Bronchial epithelial cell (primary cell): Measurements from ENCODE around the gene RAB3D. TPM values are rescaled to one million over a fixed set of nuclear protein-coding genes. Genes with fewer than 3 reads are reported as not detected.

Source experiments
- DNase-seq: peaks from one replicate; pipeline ENCODE4 v3.0.0-alpha.2; 2010; ENCODE audit warnings: low read depth
- FAIRE-seq: peaks from 2 replicates; lab custom pipeline; 2011; peaks lifted over from hg19 to GRCh38; lab: Jason Lieb, UNC
- H3K27me3 ChIP-seq: 2 replicates; pipeline ENCODE4 v1.5.1; 2011; ENCODE audit warnings: low read length; ENCODE audit not compliant: control insufficient read depth, insufficient read depth
- H3K36me3 ChIP-seq: 2 replicates; pipeline ENCODE4 v1.5.1; 2011; ENCODE audit warnings: low read length; ENCODE audit not compliant: control insufficient read depth, insufficient read depth
- H3K4me3 ChIP-seq: 2 replicates; pipeline ENCODE4 v1.5.1; 2011; ENCODE audit warnings: mild to moderate bottlenecking, low read depth, low read length, control low read depth
- total RNA-seq: library from RNA; depleted of rRNA; stranded (reverse); fragments of >200 nt; gene quantifications from 2 replicates; pipeline ENCODE4 v1.2.1, GENCODE V29; 2014
- TF ChIP-seq, protein P1 (sequence below): IDR thresholded peaks from 2 replicates; pipeline ENCODE4 v1.5.1; 2011; ENCODE audit warnings: mild to moderate bottlenecking, moderate library complexity, low read length, control low read depth, inconsistent platforms; ENCODE audit not compliant: insufficient read depth, severe bottlenecking

The RAB3D gene
- total RNA-seq, 1 donor from 2014 or later = 37.4 TPM

- DNase-seq (no peak), FAIRE-seq (no peak)
- Histone ChIP-seq H3K36me3 (no peaks in the 10 kb centered on the region), H3K4me3 (no peak overlapping the region), H3K27me3 (no peaks in the 10 kb centered on the region)
- TF ChIP-seq, protein P1, sequence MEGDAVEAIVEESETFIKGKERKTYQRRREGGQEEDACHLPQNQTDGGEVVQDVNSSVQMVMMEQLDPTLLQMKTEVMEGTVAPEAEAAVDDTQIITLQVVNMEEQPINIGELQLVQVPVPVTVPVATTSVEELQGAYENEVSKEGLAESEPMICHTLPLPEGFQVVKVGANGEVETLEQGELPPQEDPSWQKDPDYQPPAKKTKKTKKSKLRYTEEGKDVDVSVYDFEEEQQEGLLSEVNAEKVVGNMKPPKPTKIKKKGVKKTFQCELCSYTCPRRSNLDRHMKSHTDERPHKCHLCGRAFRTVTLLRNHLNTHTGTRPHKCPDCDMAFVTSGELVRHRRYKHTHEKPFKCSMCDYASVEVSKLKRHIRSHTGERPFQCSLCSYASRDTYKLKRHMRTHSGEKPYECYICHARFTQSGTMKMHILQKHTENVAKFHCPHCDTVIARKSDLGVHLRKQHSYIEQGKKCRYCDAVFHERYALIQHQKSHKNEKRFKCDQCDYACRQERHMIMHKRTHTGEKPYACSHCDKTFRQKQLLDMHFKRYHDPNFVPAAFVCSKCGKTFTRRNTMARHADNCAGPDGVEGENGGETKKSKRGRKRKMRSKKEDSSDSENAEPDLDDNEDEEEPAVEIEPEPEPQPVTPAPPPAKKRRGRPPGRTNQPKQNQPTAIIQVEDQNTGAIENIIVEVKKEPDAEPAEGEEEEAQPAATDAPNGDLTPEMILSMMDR = no peak
These were observed 49.2 kb downstream of the RAB3D start for GRCh38 chr19:11290256-11290655.

DNA sequence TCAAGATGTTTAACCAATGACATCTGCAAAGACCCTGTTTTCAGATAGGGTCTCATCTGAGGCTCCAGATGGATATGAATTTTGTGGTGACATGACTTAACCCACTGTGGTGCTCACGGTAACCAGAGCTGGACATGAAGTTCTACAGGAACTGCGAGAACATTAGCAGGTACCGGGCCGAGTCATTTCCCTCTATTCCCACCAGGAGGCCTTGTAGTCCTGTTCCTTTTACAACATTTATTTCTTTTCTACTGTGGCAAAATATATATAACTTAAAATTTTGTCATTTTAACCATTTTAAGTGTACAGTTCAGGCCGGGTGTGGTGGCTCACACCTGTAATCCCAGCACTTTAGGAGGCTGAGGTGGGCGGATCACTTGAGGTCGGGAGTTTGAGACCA, 51.1 kb downstream of the RAB3D start:
- Histone ChIP-seq H3K36me3 (no peaks in the 10 kb centered on the region), H3K4me3 (no peak overlapping the region), H3K27me3 (no peaks in the 10 kb centered on the region)
- FAIRE-seq (no peak), DNase-seq (peak; percentile 16)
- TF ChIP-seq, protein P1 = peak; percentile 56

DNA sequence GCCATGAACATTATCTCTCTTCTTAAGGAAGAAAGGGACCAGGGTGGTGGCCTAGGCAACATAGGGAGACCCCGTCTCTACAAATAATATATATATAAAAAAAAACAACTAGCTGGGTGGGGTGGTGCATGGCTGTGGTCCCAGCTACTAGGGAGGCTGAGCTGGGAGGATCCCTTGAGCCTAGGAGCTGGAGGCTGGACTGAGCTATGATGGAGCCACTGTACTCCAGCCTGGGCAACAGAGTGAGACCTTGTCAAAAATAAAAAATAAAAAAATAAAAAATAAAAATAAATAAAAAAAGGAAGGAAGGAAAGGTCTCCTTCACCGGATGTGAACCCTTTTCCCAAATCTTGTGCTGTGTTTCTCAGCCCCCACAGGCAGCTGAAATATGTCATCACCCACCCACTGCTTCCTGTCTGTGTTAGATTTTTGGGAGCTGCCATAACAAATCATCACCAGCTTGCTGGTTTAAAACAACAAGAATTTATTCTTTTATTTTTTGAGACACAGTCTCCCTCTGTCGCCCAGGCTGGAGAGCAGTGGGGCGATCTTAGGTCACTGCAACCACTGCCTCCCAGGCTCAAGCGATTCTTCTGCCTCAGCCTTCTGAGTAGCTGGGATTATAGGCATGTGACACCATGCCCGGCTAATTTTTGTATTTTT, 53.0 kb downstream of the RAB3D start:
- FAIRE-seq (no peak), DNase-seq (peak; percentile 23)
- TF ChIP-seq, protein P1 = no peak
- H3K4me3 ChIP-seq = no peak overlapping the region
- H3K36me3 ChIP-seq = no peaks in the 10 kb centered on the region
- H3K27me3 ChIP-seq = no peaks in the 10 kb centered on the region

DNA sequence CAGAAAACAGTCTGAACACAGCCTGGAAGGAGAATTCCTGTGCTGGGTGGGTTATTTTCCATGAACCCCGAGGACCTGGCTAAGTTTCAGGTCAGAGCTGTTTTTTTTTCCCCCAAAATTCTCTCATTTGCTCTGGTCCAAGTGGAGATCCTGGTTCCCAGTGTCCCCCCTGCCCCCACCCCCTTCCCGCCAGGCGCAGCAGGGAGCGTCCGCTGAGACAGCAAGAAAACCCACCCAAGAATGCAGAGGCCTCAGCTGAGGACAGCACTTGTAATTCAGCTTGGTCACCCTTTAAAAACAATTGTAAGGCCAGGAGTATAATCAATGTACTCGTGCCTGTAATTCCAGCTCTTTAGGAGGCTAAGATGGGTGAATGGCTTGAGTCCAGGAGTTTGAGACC, 54.9 kb downstream of the RAB3D start:
- no peaks in the 10 kb centered on the region for H3K27me3 ChIP-seq
- no peak for FAIRE-seq

DNA sequence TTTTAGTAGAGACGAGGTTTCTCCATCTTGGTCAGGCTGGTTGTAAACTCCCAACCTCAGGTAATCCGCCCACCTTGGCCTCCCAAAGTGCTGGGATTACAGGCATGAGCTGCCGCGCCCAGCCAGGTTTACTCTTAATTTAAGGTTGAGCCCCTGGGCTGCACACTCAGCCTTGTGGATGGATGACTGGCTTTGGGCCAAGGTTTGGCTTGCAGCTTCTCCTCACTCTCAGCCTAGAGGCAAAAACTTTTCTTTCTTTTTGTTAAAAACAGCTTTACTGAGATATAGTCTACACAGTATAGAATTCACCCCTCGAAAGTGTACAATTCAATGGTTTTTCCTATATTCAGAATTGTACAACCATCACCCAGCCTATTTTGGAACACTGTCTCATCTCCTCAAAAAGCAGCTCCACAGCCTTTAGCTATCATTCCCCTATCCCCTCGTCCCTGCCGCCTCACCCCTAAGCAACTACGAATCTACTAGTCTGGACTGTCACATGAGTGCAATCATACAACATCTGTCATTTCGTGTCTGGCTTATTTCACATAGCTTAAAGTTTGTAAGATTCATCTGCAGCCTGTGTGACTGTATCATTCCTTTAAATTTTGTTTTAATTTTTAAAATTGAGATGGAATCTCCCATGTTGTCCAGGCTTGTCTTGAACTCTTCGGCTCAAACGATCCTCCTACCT, 58.0 kb downstream of the RAB3D start:
- TF ChIP-seq, protein P1 = no peak
- DNase-seq (peak; percentile 50), FAIRE-seq (no peak)
- Histone ChIP-seq H3K27me3 (no peaks in the 10 kb centered on the region), H3K4me3 (no peak overlapping the region), H3K36me3 (no peaks in the 10 kb centered on the region)

More for the DNA sequence above, 54.9 kb downstream of the RAB3D start:
- Histone ChIP-seq H3K36me3 (no peaks in the 10 kb centered on the region), H3K4me3 (no peak overlapping the region)
- TF ChIP-seq, protein P1 = no peak
- DNase-seq = no peak
